Thyroid gland (tissue), 4 donors: ENCODE measurements around the gene GAR1.

Source experiments
- POLR2A ChIP-seq, 2 donors: fragments of 450-650 bp; IDR thresholded peaks; one replicate each; pipeline ENCODE4 v1.6.1; 2017; ENCODE audit warnings: antibody characterized with exemption in 2 of 2, mild to moderate bottlenecking in 2 of 2, moderate library complexity in 1 of 2
- TF ChIP-seq, protein P1 (sequence below), 6 experiments: fragments of 200-600 bp in 3 of 6; fragments of 450-650 bp in 3 of 6; sonication (generic) in 3 of 6; IDR thresholded peaks; one replicate each; pipeline ENCODE4 v1.5.1; 2016 to 2019; ENCODE audit warnings: antibody characterized with exemption in 6 of 6, mild to moderate bottlenecking in 2 of 6, inconsistent platforms in 1 of 6, moderate library complexity in 1 of 6

DNA sequence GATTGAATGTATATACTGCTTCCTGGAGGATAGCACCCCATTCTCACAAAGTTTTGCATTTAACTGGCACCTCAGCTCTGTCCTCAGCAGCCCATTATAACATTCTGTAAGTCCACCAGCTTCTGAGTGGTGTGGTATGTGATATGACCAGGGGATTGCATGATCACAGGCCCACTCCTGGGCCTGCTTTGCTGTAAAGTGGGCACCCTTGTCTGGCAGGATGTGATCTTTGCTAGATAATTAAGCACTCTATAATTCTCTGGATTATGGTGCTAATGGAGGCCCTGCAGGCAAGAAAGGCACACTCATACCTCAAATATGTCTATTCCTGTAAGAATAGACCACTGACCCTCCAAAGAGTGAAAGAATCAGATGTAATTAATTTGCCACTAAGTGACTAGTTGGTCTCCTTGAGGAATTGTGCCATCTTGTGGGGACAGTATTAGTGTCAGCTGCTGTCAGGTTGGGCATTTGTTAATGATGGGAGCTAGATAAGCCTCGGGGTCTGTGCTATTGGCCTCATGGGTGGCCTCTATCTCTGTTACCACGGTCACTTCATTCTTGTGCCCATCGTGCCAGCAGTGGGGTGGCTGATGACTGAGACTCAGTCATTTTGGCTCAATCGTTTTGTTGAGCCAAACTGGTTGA lies 11.5 kb upstream of the GAR1 start:
- TF ChIP-seq, protein P1, sequence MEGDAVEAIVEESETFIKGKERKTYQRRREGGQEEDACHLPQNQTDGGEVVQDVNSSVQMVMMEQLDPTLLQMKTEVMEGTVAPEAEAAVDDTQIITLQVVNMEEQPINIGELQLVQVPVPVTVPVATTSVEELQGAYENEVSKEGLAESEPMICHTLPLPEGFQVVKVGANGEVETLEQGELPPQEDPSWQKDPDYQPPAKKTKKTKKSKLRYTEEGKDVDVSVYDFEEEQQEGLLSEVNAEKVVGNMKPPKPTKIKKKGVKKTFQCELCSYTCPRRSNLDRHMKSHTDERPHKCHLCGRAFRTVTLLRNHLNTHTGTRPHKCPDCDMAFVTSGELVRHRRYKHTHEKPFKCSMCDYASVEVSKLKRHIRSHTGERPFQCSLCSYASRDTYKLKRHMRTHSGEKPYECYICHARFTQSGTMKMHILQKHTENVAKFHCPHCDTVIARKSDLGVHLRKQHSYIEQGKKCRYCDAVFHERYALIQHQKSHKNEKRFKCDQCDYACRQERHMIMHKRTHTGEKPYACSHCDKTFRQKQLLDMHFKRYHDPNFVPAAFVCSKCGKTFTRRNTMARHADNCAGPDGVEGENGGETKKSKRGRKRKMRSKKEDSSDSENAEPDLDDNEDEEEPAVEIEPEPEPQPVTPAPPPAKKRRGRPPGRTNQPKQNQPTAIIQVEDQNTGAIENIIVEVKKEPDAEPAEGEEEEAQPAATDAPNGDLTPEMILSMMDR (IDR thresholded peaks at IDR 0.05): peak in 4 of 6 experiments; percentile 17 to 48 (median 45)
- no peak for TF ChIP-seq POLR2A (IDR thresholded peaks at IDR 0.05)
